GM19025 (cell line): ENCODE data around the gene CLCC1.

ENCODE experiments used
- ATAC-seq: cut with Tn5 transposase; IDR thresholded peaks from one replicate; pipeline ENCODE4 v1.9.1; 2021; ENCODE audit warnings: mild to moderate bottlenecking, low read depth, moderate library complexity; ENCODE audit not compliant: unreplicated experiment

Gene CLCC1

GRCh38 chr1:108925920-108926319, 37.4 kb downstream of the CLCC1 start:
- ATAC-seq, result no peak

GRCh38 chr1:108916788-108917187, 46.5 kb downstream of the CLCC1 start:
- ATAC-seq, result no peak
